ENCODE measurements around the gene ATAT1.

Gene ATAT1

GRCh38 chr6:30676660-30677285 lies 50.1 kb downstream of the ATAT1 start:
- no peak for TF ChIP-seq NFIC (IDR thresholded peaks at IDR 0.05)
- no peak for TF ChIP-seq TCF12 (IDR thresholded peaks at IDR 0.05; ENCODE audit: low read depth)
- TF ChIP-seq CEBPB (IDR thresholded peaks at IDR 0.05), result no peak
- TF ChIP-seq YY1 (IDR thresholded peaks at IDR 0.05; ENCODE audit: low read depth), result no peak
- no peak for TF ChIP-seq TAF1 (IDR thresholded peaks at IDR 0.05; ENCODE audit: low read depth)
- no peak for TF ChIP-seq EP300 (IDR thresholded peaks at IDR 0.05; ENCODE audit: borderline replicate concordance)
- no peak for TF ChIP-seq USF1 (IDR thresholded peaks at IDR 0.05)
- TF ChIP-seq REST (IDR thresholded peaks at IDR 0.05; ENCODE audit: low read depth), result no peak

- TF ChIP-seq RAD21 (IDR thresholded peaks at IDR 0.05; ENCODE audit: low read depth) (peak; percentile 85), TCF12 (IDR thresholded peaks at IDR 0.05; ENCODE audit: low read depth) (no peak)
Measured at GRCh38 chr6:30678964-30679726, 52.5 kb downstream of the ATAT1 start.

GRCh38 chr6:30679765-30680535 lies 53.3 kb downstream of the ATAT1 start:
- no peak for TF ChIP-seq CREB1 (IDR thresholded peaks at IDR 0.05; ENCODE audit: low read depth)
- TF ChIP-seq TCF12 (IDR thresholded peaks at IDR 0.05; ENCODE audit: low read depth), result no peak
- TF ChIP-seq EP300 (IDR thresholded peaks at IDR 0.05; ENCODE audit: borderline replicate concordance), result no peak
- no peak for TF ChIP-seq YY1 (IDR thresholded peaks at IDR 0.05; ENCODE audit: low read depth)
- TF ChIP-seq TEAD4 (IDR thresholded peaks at IDR 0.05), result no peak
- TF ChIP-seq USF1 (IDR thresholded peaks at IDR 0.05), result no peak
- TF ChIP-seq REST (IDR thresholded peaks at IDR 0.05; ENCODE audit: low read depth), result no peak

- TF ChIP-seq CREB1 (IDR thresholded peaks at IDR 0.05; ENCODE audit: low read depth), result no peak
Measured at GRCh38 chr6:30681766-30682142, 55.1 kb downstream of the ATAT1 start.

GRCh38 chr6:30682143-30683117 lies 55.8 kb downstream of the ATAT1 start:
- TF ChIP-seq EP300 (IDR thresholded peaks at IDR 0.05; ENCODE audit: borderline replicate concordance) (no peak), TEAD4 (IDR thresholded peaks at IDR 0.05) (no peak), CEBPB (IDR thresholded peaks at IDR 0.05) (no peak), FOXM1 (IDR thresholded peaks at IDR 0.05; ENCODE audit: borderline replicate concordance, low read depth) (no peak), MAX (IDR thresholded peaks at IDR 0.05) (no peak), RAD21 (IDR thresholded peaks at IDR 0.05; ENCODE audit: low read depth) (no peak), TCF12 (IDR thresholded peaks at IDR 0.05; ENCODE audit: low read depth) (no peak), CREB1 (IDR thresholded peaks at IDR 0.05; ENCODE audit: low read depth) (no peak), REST (IDR thresholded peaks at IDR 0.05; ENCODE audit: low read depth) (no peak), NFIC (IDR thresholded peaks at IDR 0.05) (no peak), EGR1 (IDR thresholded peaks at IDR 0.05) (no peak), YY1 (IDR thresholded peaks at IDR 0.05; ENCODE audit: low read depth) (no peak), USF1 (IDR thresholded peaks at IDR 0.05) (no peak), ZBTB7A (IDR thresholded peaks at IDR 0.05; ENCODE audit: low read depth) (no peak), TAF1 (IDR thresholded peaks at IDR 0.05; ENCODE audit: low read depth) (no peak)
